Measurements from ENCODE around the gene PPEF2.

The PPEF2 gene

GRCh38 chr4:75898536-75898935 is 3.7 kb downstream of the PPEF2 start:
- H3K4me3 ChIP-seq (ENCODE audit: low read depth, low read length): no peak overlapping the region
- TF ChIP-seq CTCF (IDR thresholded peaks at IDR 0.05; ENCODE audit: insufficient read depth, low read depth, low read length, missing control alignments): no peak
- DNase-seq (ENCODE audit: low read depth): no peak

GRCh38 chr4:75895744-75896314 is 6.4 kb downstream of the PPEF2 start:
- no peak overlapping the region for H3K4me3 ChIP-seq (ENCODE audit: low read depth, low read length)
- TF ChIP-seq CTCF (IDR thresholded peaks at IDR 0.05; ENCODE audit: insufficient read depth, low read depth, low read length, missing control alignments): peak; percentile 69
- peak; percentile 53 for DNase-seq (ENCODE audit: low read depth)

GRCh38 chr4:75892508-75892907 is 9.7 kb downstream of the PPEF2 start:
- H3K4me3 ChIP-seq (ENCODE audit: low read depth, low read length): no peak overlapping the region
- peak; percentile 22 for TF ChIP-seq CTCF (IDR thresholded peaks at IDR 0.05; ENCODE audit: insufficient read depth, low read depth, low read length, missing control alignments)
- DNase-seq (ENCODE audit: low read depth): peak; percentile 5

- H3K4me3 ChIP-seq (ENCODE audit: low read depth, low read length): no peak overlapping the region
- no peak for DNase-seq (ENCODE audit: low read depth)
- no peak for TF ChIP-seq CTCF (IDR thresholded peaks at IDR 0.05; ENCODE audit: insufficient read depth, low read depth, low read length, missing control alignments)
These were observed 10.6 kb downstream of the PPEF2 start for GRCh38 chr4:75891611-75892010.

- no peak overlapping the region for H3K4me3 ChIP-seq (ENCODE audit: low read depth, low read length)
- DNase-seq (ENCODE audit: low read depth): no peak
- TF ChIP-seq CTCF (IDR thresholded peaks at IDR 0.05; ENCODE audit: insufficient read depth, low read depth, low read length, missing control alignments): no peak
These were observed 12.6 kb downstream of the PPEF2 start for GRCh38 chr4:75889537-75890199.

GRCh38 chr4:75886104-75886503 is 16.1 kb downstream of the PPEF2 start:
- no peak for DNase-seq (ENCODE audit: low read depth)
- TF ChIP-seq CTCF (IDR thresholded peaks at IDR 0.05; ENCODE audit: insufficient read depth, low read depth, low read length, missing control alignments): no peak
- H3K4me3 ChIP-seq (ENCODE audit: low read depth, low read length): no peak overlapping the region

- no peak for TF ChIP-seq CTCF (IDR thresholded peaks at IDR 0.05; ENCODE audit: insufficient read depth, low read depth, low read length, missing control alignments)
- peak; percentile 27 for DNase-seq (ENCODE audit: low read depth)
- no peak overlapping the region for H3K4me3 ChIP-seq (ENCODE audit: low read depth, low read length)
These were observed 20.8 kb downstream of the PPEF2 start for GRCh38 chr4:75881476-75881875.
